ENCODE data around the gene PLA2G4A.
A peak's percentile ranks its signal among the peaks of the same experiment; 100 is the strongest.

Gene PLA2G4A

GRCh38 chr1:186880982-186881381, 52.2 kb downstream of the PLA2G4A start:
- no peak for DNase-seq (ENCODE audit: low read depth, low spot score)
- ChIA-PET CTCF (interaction anchor here (1.2 kb wide), 2 partner anchors 11 to 105 kb away, joined by 3 to 4 read pairs; no protein-coding TSS in a partner anchor), POLR2A (no interaction called here)
- H3K4me3 ChIP-seq (ENCODE audit: low read depth, low read length), result no peak overlapping the region
- TF ChIP-seq CTCF (IDR thresholded peaks at IDR 0.05; ENCODE audit: insufficient read depth, low read length, missing control alignments), result no peak

GRCh38 chr1:186882372-186883134, 53.8 kb downstream of the PLA2G4A start:
- H3K4me3 ChIP-seq (ENCODE audit: low read depth, low read length), result no peak overlapping the region
- ChIA-PET POLR2A (no interaction called here), CTCF (no interaction called here)
- no peak for TF ChIP-seq CTCF (IDR thresholded peaks at IDR 0.05; ENCODE audit: insufficient read depth, low read length, missing control alignments)
- DNase-seq (ENCODE audit: low read depth, low spot score), result no peak

GRCh38 chr1:186884251-186884650, 55.5 kb downstream of the PLA2G4A start:
- ChIA-PET POLR2A (no interaction called here), CTCF (no interaction called here)
- H3K4me3 ChIP-seq (ENCODE audit: low read depth, low read length), result no peak overlapping the region
- no peak for TF ChIP-seq CTCF (IDR thresholded peaks at IDR 0.05; ENCODE audit: insufficient read depth, low read length, missing control alignments)
- peak; percentile 26 for DNase-seq (ENCODE audit: low read depth, low spot score)

DNA sequence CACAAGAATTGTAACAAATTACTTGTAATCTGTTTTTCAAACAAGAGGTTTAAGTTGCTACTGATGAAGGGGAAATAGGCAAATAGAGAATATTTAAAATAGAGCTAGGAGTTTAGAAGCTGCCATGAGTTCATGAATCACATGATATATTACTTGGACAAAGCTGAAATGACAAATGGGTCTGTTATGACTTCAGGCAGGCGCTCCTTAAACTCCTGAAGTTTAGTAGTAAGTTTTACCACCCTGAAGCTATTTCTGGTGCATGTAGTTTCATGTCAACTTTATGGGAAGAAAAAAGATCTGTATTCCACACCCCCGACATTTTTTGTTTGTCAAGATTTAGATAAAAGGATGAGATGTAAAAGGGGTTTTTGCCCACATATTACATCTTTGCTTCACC, 58.5 kb downstream of the PLA2G4A start:
- H3K4me3 ChIP-seq (ENCODE audit: low read depth, low read length), result no peak overlapping the region
- no peak for TF ChIP-seq CTCF (IDR thresholded peaks at IDR 0.05; ENCODE audit: insufficient read depth, low read length, missing control alignments)
- ChIA-PET POLR2A (no interaction called here), CTCF (interaction anchor here (1.2 to 1.3 kb wide), 2 partner anchors 10 to 281 kb away, joined by 3 read pairs; no protein-coding TSS in a partner anchor)
- no peak for DNase-seq (ENCODE audit: low read depth, low spot score)

DNA sequence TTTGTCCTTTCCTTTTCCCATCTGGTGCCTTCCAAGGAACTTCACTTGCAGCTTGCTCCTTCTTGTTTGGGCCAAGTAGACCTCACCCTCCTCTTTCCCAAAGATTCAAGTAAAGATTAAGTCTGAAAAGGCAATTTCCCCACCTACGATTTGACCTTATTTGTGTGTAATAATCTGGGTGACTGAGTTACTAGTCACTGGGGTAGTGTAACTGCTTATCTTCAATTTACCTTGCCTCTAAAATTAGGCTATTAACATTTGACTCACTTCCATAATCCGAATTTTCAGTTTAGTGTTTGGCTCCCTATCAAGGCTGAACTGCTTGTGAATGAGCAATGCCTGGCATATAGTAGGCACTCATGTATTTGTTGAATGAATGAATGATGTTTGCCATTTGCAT, 59.6 kb downstream of the PLA2G4A start:
- TF ChIP-seq CTCF (IDR thresholded peaks at IDR 0.05; ENCODE audit: insufficient read depth, low read length, missing control alignments), result no peak
- DNase-seq (ENCODE audit: low read depth, low spot score), result no peak
- no peak overlapping the region for H3K4me3 ChIP-seq (ENCODE audit: low read depth, low read length)
- CTCF ChIA-PET, result no interaction called here
- POLR2A ChIA-PET, result no interaction called here

- CTCF ChIA-PET, result no interaction called here
- TF ChIP-seq CTCF (IDR thresholded peaks at IDR 0.05; ENCODE audit: insufficient read depth, low read length, missing control alignments), result no peak
- no peak for DNase-seq (ENCODE audit: low read depth, low spot score)
- H3K4me3 ChIP-seq (ENCODE audit: low read depth, low read length), result no peak overlapping the region
- POLR2A ChIA-PET, result no interaction called here
These were observed 64.2 kb downstream of the PLA2G4A start for GRCh38 chr1:186892936-186893335.
